NCI-H69 (cell line): ENCODE data around the gene TCAP.
A peak's percentile ranks its signal among the peaks of the same experiment; 100 is the strongest.

Experiments
- DNase-seq: peaks from one replicate; lab custom pipeline; 2025; lab: John Stamatoyannopoulos, UW

Gene TCAP

DNA sequence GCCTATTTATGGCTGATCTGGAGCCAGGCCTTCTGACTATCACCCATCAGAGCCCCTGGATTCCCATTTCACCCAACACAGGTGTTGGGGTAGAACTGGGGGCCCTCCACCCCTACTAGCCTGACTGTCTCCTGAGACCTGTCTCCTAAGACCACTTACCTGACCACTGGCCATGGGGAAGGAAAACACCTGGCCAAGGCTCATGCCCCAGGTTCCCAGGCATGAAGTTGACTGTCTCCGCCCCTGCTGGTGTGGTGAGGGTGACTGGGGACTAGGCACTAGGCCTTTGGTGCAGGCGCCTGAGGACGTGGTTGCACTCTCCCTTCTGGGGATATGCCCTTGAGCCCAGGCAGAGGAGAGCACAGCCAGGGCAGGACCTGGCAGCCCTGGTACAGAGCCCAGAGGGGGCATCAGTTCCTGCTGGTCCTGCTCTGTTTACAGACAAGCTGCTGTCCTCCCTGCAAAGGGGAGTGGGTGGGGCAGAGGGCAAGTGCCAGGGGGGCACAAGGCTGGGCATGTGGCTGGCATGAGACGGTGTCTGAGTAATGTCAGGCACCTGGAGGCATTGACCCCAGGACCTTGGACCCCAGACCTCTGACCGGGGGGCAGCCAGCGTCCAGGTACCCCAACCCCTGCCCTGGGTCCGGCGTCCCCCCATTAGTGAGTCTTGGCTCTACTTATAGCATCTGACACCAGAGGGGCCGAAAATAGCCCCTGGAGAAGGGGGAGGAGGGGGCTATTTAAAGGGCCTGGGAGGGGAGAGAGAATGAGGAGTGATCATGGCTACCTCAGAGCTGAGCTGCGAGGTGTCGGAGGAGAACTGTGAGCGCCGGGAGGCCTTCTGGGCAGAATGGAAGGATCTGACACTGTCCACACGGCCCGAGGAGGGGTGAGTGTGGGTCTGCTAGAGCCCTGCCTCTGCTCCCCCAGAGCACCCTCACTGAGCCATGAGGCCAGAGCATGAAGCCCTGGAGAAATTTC lies at the start of gene TCAP:
Gene TCAP (plus strand): TSS at position 769 of the 981 bp plus-strand sequence. CDS start 11 bp downstream, at position 780.
- DNase-seq: no peak

DNA sequence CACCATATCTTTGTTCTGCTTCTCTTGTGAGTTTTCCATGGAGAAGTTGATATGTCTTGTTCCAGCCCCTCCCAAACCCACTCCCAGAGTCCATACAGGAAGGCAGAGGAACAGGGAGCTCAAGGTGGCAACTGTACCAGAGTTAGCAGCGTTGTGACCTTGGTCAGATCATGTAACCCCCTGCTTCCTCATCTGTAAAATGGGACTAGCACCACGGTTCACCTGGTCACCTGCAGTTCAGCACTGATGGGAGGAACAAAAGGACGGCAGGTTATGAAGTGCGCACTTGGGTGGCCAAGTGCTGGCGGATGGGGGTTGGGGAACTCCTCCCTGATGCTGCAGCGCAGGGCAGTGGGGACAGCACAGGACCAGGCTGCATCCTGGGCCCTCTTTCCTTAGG lies 49.7 kb upstream of the TCAP start:
- no peak for DNase-seq

DNA sequence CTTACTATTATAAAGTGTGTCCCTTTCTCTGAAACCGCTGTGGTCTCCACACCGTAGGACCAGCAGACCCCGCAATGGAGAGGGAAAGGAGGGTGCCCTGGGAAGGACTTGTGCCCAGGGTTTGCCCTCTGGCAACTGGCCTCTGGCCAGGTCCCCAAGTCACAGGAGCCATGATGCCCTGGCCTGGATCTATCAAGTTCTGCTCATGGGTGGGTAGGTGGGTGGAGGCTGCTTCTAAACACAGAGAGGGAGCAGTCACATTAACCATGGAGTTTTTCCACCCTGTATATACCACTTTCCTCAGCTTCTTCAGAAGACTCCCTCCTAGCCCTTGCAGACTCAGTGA lies 48.1 kb upstream of the TCAP start:
- no peak for DNase-seq

- DNase-seq: peak; percentile 87
Observed at GRCh38 chr17:39617446-39618245, 47.5 kb upstream of the TCAP start.

DNA sequence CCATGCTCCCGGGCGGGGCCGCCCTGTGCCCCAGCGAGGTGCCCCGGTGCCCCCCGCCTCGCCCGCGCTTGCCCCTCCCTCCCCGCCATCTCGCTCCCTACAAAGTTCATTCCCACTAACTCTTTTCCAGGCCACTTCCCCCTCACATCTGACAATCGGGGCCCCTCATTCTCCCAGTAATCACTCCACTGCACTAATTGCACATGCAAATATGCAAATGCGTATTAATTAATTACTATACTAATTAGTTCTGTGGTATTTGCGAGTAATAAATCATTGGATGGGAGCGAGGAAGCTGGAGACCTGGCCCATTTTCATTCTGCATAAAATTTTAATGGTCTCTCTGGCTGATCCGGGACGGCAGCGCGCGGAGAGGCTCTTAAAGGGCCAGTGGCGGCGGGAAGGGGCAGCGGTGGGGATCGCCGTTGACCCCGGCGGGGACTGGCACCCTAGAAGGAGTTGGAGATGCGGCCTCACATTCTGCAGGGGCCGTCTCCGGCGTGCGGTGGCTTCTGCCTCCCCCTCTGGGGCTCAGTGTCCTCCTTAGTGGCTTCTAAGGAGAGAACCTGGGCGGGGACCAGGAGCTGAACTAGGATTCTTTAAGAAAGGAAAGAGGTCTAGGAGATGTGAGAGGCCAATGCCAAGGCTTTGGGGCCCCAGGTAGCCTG lies 46.8 kb upstream of the TCAP start:
- DNase-seq: peak; percentile 57

- peak; percentile 66 for DNase-seq
Observed at GRCh38 chr17:39618956-39619785, 46.0 kb upstream of the TCAP start.

DNA sequence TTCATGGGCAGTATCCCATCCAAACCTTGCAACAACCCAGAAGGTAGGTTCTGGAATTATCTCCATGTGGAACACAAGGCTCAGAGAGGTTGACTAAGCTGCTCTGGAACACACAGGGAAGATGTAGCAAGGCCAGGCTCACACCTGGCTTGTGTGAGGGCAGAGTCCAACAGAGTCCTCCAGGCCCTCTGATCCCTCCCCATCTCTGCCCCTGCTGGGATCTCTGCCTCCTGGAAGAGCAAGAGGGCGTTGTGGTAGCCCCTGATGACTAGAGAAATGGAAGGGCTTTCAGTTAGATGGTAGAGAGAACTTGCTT lies 45.4 kb upstream of the TCAP start:
- DNase-seq: no peak

- DNase-seq: peak; percentile 78
Observed at GRCh38 chr17:39621523-39622379, 43.4 kb upstream of the TCAP start.

GRCh38 chr17:39622380-39623006 lies 42.7 kb upstream of the TCAP start:
- DNase-seq: no peak

- DNase-seq: peak; percentile 79
Observed at GRCh38 chr17:39623356-39623950, 41.7 kb upstream of the TCAP start.

DNA sequence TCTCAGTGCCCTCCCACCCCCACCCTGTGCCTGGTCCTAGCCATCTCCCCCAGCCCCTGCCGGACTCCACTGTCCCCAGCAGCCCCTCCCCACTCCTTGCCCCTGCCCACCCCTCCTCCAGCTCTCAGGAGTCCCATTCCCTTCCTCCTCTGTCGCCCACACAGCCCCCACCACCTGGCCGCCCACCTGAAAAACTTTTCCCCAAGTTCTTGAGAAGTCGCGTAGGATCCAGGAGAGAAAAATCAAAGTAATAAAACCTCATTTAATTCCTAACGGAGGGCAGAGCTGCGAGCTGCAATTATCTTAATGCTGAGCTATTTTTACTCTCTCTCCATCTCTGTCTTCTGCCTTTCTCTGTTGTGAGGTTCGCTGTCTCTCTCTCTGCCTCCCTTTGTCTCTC lies 40.8 kb upstream of the TCAP start:
- DNase-seq: no peak

DNA sequence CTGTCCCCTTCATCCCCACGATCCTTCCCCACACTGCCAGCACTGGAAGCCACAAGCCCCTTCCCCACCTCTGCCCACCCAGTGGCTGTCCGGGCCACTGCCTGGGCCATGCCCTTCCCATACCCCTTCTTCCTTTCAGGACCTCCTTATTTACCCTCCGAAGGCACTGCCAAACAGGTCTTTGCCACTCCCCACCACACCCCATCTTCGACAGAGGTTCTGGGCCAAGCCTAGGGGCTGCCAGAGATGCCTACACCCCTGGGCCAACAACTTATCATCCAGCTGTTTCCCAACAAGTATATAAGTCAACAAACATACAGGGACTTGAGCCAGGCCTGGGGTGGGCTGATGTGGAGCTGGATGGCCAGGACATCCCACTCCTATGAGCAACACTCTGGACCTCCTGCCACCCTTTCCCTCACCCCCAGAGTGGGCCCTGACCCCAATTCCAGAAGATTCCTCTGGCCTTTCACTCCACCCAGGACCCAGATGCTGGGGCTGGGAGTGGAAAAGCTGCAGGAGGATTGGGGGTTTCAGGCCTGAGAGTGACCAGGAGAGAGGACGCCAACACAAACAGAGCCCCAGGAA lies 39.9 kb upstream of the TCAP start:
- no peak for DNase-seq

- peak; percentile 79 for DNase-seq
Observed at GRCh38 chr17:39626171-39627046, 38.7 kb upstream of the TCAP start, which contains the start of gene PPP1R1B. Gene PPP1R1B (plus strand): TSS chr17:39626952. CDS start chr17:39627393, 441 bp downstream.

- DNase-seq: peak; percentile 37
Observed at GRCh38 chr17:39627047-39627711, 38.0 kb upstream of the TCAP start.

DNA sequence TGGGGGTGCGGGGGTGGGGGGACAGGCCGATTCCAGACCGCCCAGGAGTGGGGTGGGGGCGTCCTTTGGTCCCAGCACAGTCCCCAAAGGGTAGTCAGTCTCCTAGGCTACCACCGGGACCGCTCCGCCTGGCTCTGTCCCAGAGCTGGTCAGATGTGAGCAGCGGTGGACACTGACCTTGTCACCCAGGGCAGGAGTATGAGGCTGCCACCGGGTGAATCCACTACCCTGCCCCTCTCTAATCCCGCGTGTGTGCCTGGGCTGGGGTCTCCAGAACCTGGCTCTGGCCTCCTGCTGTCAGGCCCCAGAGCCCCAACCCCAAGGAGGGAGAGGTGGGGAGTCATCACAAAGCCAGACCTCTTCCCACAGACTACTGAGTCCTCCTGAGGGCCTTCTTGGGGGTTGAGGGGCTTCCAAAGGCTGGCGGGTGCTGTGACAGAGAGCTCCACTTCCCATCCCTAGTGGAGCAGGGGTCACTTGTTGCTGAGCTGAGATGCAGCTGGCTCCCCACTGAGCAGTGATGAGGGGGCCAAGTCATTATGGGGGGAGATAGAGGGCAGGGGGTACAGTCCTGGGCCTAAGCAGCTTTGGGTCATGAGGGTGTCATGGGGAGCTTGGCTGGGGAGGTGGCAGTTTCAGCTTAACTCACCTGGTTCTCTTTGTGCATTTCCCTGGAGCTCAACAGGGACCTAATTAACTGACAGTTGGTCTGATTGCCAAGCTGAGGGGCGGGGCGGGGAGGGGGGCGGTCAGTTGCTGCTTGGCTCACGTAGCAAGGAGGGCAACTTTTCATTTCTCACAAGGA lies 37.2 kb upstream of the TCAP start:
- peak; percentile 82 for DNase-seq

- peak; percentile 89 for DNase-seq
Observed at GRCh38 chr17:39628655-39629493, 36.3 kb upstream of the TCAP start.
